Fibroblast of the aortic adventitia (primary cell): ENCODE data around the gene RNF169. TPM values are rescaled to one million over a fixed set of nuclear protein-coding genes. Genes with fewer than 3 reads are reported as not detected.
"Not testable (repeated sequence)": the region's sequence is repeated elsewhere in the genome, so short reads cannot be mapped to it uniquely, and the experiment has no call there.

Source experiments
- DNase-seq: peaks from one replicate; pipeline ENCODE4 v3.0.0-alpha.2; 2010; ENCODE audit warnings: low read depth
- H3K4me3 ChIP-seq: 2 replicates; pipeline ENCODE4 v1.5.1; 2011; ENCODE audit warnings: low read depth, mild to moderate bottlenecking, control low read depth, low read length, moderate library complexity
- total RNA-seq: library from RNA; depleted of rRNA; stranded (reverse); fragments of >200 nt; gene quantifications from 2 replicates; pipeline ENCODE4 v1.2.3, GENCODE V29; 2012; ENCODE audit warnings: low replicate concordance
- TF ChIP-seq, protein P1 (sequence below): IDR thresholded peaks from 2 replicates; pipeline ENCODE4 v1.5.1; 2011; ENCODE audit warnings: mild to moderate bottlenecking, low read length, control low read depth, inconsistent platforms; ENCODE audit not compliant: insufficient read depth

The RNF169 gene
- total RNA-seq, 1 donor = 28.5 TPM

DNA sequence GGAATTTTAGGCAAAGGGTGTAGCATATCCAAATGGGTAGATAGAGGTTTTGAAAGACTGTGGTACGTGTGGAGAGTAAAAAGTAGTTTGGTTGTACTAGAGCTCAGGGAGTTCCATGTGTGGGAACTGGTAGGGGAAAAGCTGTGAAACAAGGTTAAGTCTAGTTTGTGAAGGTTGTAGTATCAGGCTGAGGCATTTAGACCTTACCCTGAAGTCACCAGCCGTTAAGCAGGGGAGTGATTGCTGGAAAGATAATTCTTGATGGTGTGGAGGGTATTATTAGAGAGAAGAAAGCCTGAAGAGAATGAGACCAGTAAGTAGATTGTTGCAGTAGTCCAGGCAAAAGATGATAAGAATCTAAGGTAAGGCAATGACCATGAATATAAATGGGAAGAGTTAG is 68.0 kb downstream of the RNF169 start:
- no peak for DNase-seq
- no peak overlapping the region for H3K4me3 ChIP-seq
- TF ChIP-seq, protein P1, sequence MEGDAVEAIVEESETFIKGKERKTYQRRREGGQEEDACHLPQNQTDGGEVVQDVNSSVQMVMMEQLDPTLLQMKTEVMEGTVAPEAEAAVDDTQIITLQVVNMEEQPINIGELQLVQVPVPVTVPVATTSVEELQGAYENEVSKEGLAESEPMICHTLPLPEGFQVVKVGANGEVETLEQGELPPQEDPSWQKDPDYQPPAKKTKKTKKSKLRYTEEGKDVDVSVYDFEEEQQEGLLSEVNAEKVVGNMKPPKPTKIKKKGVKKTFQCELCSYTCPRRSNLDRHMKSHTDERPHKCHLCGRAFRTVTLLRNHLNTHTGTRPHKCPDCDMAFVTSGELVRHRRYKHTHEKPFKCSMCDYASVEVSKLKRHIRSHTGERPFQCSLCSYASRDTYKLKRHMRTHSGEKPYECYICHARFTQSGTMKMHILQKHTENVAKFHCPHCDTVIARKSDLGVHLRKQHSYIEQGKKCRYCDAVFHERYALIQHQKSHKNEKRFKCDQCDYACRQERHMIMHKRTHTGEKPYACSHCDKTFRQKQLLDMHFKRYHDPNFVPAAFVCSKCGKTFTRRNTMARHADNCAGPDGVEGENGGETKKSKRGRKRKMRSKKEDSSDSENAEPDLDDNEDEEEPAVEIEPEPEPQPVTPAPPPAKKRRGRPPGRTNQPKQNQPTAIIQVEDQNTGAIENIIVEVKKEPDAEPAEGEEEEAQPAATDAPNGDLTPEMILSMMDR = no peak

- no peak overlapping the region for H3K4me3 ChIP-seq
- TF ChIP-seq, protein P1 = no peak
- peak; percentile 13 for DNase-seq
Measured at GRCh38 chr11:74818283-74818946, 69.8 kb downstream of the RNF169 start.

DNA sequence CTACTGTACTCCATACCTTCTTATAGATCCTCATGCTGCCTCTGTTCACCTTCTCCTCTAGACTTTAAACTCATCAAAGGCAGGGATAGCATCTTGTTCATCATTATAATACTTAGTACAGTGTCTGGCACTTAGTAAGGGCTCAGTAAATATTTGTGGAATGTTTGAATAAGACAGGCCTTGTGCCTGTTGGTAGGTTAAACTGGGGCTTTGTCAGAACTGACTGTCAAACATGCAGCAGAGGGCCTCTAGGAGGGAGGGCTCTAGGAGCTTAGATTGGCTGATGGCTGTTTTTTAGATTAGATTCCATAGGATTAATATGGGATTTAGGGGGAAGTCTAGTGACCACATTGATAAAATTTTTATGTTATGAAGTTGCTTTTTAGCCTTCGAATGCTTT is 70.8 kb downstream of the RNF169 start:
- H3K4me3 ChIP-seq = no peak overlapping the region
- peak; percentile 44 for DNase-seq
- TF ChIP-seq, protein P1 = no peak

- H3K4me3 ChIP-seq = no peak overlapping the region
- DNase-seq = peak; percentile 95
- TF ChIP-seq, protein P1 = no peak
Measured at GRCh38 chr11:74820763-74821162, 72.1 kb downstream of the RNF169 start.

GRCh38 chr11:74822170-74822569 is 73.5 kb downstream of the RNF169 start:
- DNase-seq = peak; percentile 92
- TF ChIP-seq, protein P1 = no peak

GRCh38 chr11:74824285-74824982 is 75.8 kb downstream of the RNF169 start:
- TF ChIP-seq, protein P1 = no peak
- H3K4me3 ChIP-seq = no peak overlapping the region
- no peak for DNase-seq

More at GRCh38 chr11:74822170-74822569, 73.5 kb downstream of the RNF169 start:
- no peak overlapping the region for H3K4me3 ChIP-seq

DNA sequence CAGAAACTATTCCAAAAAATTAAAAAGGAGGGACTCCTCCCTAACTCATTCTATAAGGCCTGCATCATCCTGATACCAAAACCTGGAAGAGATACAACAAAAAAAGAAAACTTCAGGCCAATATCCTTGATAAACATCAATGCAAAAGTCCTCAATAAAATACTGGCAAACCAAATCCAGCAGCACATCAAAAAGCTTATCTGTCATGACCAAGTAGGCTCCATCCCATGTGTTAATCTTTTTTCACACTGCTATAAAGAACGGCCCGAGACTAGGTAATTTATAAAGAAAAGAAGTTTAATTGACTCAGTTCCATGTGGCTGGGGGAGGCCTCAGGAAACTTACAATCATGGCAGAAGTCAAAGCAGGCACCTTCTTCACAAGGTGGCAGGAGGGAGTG is 76.9 kb downstream of the RNF169 start:
- not testable (repeated sequence) for H3K4me3 ChIP-seq, DNase-seq
